ENCODE measurements around the gene ZMAT3. TPM values are rescaled to one million over a fixed set of nuclear protein-coding genes. Genes with fewer than 3 reads are reported as not detected.

Gene ZMAT3
- total and polyA plus RNA-seq, 2 of the 13 experiments (the other 11 are each of a cell fraction or from before 2014, with no cell fraction given) = 11.4 to 11.7 TPM

DNA sequence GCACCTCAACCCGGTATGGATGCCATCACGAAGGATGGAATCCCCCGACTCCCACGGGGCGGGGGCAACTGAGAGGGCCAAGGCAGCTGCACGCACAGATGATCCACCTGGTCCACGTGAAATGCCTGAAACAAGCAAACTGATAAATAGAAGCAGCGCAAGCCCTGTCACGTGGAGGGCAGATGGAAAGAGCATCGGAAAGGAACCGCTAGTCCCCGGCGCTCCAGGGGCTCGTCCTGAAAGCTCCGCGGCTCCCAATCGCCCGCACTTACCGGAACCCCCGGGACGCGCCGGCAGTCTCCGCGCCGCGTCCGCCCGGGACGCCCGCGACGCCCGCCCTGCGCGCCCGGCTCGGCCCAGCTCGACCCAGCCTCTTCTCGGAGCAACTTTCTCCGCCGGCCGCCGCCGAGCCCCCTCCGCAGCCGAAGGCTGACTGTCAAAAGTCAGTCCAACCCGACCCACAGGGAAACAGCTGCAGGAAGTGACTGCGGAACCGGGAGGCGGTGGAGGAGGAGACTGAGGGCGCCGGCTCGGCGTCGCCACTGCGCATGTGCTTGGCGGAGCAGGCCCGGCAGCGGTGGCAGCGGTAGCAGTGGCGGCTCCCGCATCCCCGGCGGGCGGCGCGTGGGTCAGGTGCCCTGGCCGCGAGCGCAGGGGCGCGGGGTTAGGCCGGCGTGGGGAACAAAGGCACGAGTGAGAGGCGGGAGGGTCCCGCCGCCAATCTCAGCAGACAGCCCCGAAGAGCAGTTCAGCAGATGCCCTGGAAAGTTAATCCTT lies at the start of gene ZMAT3 (continued):
- TF ChIP-seq ZBTB1 (CRISPR knock-in tag; IDR thresholded peaks at IDR 0.05; ENCODE audit: borderline replicate concordance) (no peak), SYNCRIP (IDR thresholded peaks at IDR 0.05; ENCODE audit: insufficient read depth, low read depth, low read length) (no peak), MYNN (CRISPR knock-in tag; IDR thresholded peaks at IDR 0.05; ENCODE audit: low read depth) (no peak), GATAD1 (CRISPR knock-in tag; IDR thresholded peaks at IDR 0.05) (0 out of 2 replicates have a peak, but pooled peaks have one; percentile 50), POLR2A (IDR thresholded peaks at IDR 0.05; ENCODE audit: insufficient read depth in 1 of 2, low read depth in 2 of 2, low read length in 2 of 2) (peak; percentile 56 to 91; a peak in 3 of 4 replicates), BRCA1 (CRISPR knock-in tag; IDR thresholded peaks at IDR 0.05) (no peak), ZKSCAN1 (IDR thresholded peaks at IDR 0.05; ENCODE audit: low read length) (no peak), GPN1 (CRISPR knock-in tag; IDR thresholded peaks at IDR 0.05; ENCODE audit: borderline replicate concordance) (no peak), ARID2 (CRISPR knock-in tag; IDR thresholded peaks at IDR 0.05; ENCODE audit: borderline replicate concordance) (no peak), NFE2 (CRISPR knock-in tag; IDR thresholded peaks at IDR 0.05) (no peak), ZNF776 (CRISPR knock-in tag; IDR thresholded peaks at IDR 0.05) (peak; percentile 27; the same call in 1 of the 2 replicates), ZNF354B (CRISPR knock-in tag; IDR thresholded peaks at IDR 0.05) (no peak), HNRNPK (IDR thresholded peaks at IDR 0.05; ENCODE audit: low read depth, low read length, poor library complexity, severe bottlenecking) (peak; percentile 61), ZSCAN22 (CRISPR knock-in tag; IDR thresholded peaks at IDR 0.05) (no peak), ZNF225 (CRISPR knock-in tag; IDR thresholded peaks at IDR 0.05) (peak; percentile 81; the same call in 1 of the 2 replicates)
- TF ChIP-seq, protein P1, sequence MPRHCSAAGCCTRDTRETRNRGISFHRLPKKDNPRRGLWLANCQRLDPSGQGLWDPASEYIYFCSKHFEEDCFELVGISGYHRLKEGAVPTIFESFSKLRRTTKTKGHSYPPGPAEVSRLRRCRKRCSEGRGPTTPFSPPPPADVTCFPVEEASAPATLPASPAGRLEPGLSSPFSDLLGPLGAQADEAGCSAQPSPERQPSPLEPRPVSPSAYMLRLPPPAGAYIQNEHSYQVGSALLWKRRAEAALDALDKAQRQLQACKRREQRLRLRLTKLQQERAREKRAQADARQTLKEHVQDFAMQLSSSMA (CRISPR knock-in tag; IDR thresholded peaks at IDR 0.05) = no peak
- TF ChIP-seq, protein P2, sequence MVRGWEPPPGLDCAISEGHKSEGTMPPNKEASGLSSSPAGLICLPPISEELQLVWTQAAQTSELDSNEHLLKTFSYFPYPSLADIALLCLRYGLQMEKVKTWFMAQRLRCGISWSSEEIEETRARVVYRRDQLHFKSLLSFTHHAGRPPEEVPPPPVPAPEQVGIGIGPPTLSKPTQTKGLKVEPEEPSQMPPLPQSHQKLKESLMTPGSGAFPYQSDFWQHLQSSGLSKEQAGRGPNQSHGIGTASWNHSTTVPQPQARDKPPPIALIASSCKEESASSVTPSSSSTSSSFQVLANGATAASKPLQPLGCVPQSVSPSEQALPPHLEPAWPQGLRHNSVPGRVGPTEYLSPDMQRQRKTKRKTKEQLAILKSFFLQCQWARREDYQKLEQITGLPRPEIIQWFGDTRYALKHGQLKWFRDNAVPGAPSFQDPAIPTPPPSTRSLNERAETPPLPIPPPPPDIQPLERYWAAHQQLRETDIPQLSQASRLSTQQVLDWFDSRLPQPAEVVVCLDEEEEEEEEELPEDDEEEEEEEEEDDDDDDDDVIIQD (CRISPR knock-in tag; IDR thresholded peaks at IDR 0.05; ENCODE audit: low read depth) = no peak
- TF ChIP-seq, protein P3, sequence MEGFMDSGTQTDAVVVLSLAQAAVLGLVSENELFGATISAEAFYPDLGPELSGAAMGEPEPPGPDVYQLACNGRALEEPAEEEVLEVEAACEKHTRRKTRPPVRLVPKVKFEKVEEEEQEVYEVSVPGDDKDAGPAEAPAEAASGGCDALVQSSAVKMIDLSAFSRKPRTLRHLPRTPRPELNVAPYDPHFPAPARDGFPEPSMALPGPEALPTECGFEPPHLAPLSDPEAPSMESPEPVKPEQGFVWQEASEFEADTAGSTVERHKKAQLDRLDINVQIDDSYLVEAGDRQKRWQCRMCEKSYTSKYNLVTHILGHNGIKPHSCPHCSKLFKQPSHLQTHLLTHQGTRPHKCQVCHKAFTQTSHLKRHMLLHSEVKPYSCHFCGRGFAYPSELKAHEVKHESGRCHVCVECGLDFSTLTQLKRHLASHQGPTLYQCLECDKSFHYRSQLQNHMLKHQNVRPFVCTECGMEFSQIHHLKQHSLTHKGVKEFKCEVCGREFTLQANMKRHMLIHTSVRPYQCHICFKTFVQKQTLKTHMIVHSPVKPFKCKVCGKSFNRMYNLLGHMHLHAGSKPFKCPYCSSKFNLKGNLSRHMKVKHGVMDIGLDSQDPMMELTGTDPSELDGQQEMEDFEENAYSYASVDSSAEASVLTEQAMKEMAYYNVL (CRISPR knock-in tag; IDR thresholded peaks at IDR 0.05; ENCODE audit: borderline replicate concordance) = no peak
- TF ChIP-seq, protein P4, sequence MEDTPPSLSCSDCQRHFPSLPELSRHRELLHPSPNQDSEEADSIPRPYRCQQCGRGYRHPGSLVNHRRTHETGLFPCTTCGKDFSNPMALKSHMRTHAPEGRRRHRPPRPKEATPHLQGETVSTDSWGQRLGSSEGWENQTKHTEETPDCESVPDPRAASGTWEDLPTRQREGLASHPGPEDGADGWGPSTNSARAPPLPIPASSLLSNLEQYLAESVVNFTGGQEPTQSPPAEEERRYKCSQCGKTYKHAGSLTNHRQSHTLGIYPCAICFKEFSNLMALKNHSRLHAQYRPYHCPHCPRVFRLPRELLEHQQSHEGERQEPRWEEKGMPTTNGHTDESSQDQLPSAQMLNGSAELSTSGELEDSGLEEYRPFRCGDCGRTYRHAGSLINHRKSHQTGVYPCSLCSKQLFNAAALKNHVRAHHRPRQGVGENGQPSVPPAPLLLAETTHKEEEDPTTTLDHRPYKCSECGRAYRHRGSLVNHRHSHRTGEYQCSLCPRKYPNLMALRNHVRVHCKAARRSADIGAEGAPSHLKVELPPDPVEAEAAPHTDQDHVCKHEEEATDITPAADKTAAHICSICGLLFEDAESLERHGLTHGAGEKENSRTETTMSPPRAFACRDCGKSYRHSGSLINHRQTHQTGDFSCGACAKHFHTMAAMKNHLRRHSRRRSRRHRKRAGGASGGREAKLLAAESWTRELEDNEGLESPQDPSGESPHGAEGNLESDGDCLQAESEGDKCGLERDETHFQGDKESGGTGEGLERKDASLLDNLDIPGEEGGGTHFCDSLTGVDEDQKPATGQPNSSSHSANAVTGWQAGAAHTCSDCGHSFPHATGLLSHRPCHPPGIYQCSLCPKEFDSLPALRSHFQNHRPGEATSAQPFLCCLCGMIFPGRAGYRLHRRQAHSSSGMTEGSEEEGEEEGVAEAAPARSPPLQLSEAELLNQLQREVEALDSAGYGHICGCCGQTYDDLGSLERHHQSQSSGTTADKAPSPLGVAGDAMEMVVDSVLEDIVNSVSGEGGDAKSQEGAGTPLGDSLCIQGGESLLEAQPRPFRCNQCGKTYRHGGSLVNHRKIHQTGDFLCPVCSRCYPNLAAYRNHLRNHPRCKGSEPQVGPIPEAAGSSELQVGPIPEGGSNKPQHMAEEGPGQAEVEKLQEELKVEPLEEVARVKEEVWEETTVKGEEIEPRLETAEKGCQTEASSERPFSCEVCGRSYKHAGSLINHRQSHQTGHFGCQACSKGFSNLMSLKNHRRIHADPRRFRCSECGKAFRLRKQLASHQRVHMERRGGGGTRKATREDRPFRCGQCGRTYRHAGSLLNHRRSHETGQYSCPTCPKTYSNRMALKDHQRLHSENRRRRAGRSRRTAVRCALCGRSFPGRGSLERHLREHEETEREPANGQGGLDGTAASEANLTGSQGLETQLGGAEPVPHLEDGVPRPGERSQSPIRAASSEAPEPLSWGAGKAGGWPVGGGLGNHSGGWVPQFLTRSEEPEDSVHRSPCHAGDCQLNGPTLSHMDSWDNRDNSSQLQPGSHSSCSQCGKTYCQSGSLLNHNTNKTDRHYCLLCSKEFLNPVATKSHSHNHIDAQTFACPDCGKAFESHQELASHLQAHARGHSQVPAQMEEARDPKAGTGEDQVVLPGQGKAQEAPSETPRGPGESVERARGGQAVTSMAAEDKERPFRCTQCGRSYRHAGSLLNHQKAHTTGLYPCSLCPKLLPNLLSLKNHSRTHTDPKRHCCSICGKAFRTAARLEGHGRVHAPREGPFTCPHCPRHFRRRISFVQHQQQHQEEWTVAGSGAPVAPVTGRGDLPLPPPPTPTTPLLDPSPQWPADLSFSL (CRISPR knock-in tag; IDR thresholded peaks at IDR 0.05) = no peak
